Endothelial cell of umbilical vein (primary cell): ENCODE results near the gene WNT8B. TPM values are rescaled to one million over a fixed set of nuclear protein-coding genes. Genes with fewer than 3 reads are reported as not detected.

Experiments used
- BruUV-seq: library from RNA; stranded (reverse); fragments of 400-500 nt; replicated peaks from 2 replicates; lab custom pipeline; 2021; lab: Mats Ljungman, UMichigan
- CTCF ChIA-PET: fragments of 300-600, 350-600 bp; sonication (Branson Sonifier 250); formaldehyde crosslinking; loops from one replicate; lab custom pipeline; 2021; ENCODE audit warnings: antibody characterized with exemption, inconsistent platforms; lab: Charles Lee
- POLR2A ChIA-PET: fragments of 300-600, 350-600 bp; sonication (Branson Sonifier 250); formaldehyde crosslinking; loops from one replicate; lab custom pipeline; 2021; ENCODE audit warnings: antibody characterized with exemption, inconsistent platforms; lab: Charles Lee
- DNase-seq: peaks from one replicate; pipeline ENCODE4 v3.0.0-alpha.2; 2011; ENCODE audit warnings: low read depth, low spot score
- FAIRE-seq: peaks from 2 replicates; lab custom pipeline; 2011; peaks lifted over from hg19 to GRCh38; lab: Jason Lieb, UNC
- H2AFZ ChIP-seq: 2 replicates; pipeline ENCODE4 v1.6.0; 2012; ENCODE audit warnings: low read depth, low read length, control low read depth, inconsistent platforms
- H3K27ac ChIP-seq: 2 replicates; pipeline ENCODE4 v1.5.1; 2011; ENCODE audit warnings: low read depth, mild to moderate bottlenecking, control low read depth, low read length, moderate library complexity; ENCODE audit not compliant: insufficient read depth
- H3K27me3 ChIP-seq, 2 experiments: 2 replicates each; pipeline versions ENCODE4 v1.6.0 to v1.6.1; 2011; ENCODE audit warnings: low read length in 2 of 2, mixed read lengths in 1 of 2; ENCODE audit not compliant: control insufficient read depth in 2 of 2, insufficient read depth in 2 of 2
- H3K36me3 ChIP-seq, 2 experiments: 2 replicates in 1 of 2; 3 replicates in 1 of 2; pipeline ENCODE4 v1.5.1; 2011; ENCODE audit warnings: low read length in 2 of 2, mild to moderate bottlenecking in 1 of 2, moderate library complexity in 1 of 2; ENCODE audit not compliant: control insufficient read depth in 2 of 2, insufficient read depth in 2 of 2; ENCODE audit errors: extremely low read depth in 1 of 2
- H3K4me1 ChIP-seq: 3 replicates; pipeline ENCODE4 v1.5.1; 2011; ENCODE audit warnings: mild to moderate bottlenecking, low read length; ENCODE audit not compliant: control insufficient read depth, insufficient read depth; ENCODE audit errors: extremely low read depth
- H3K4me2 ChIP-seq: 2 replicates; pipeline ENCODE4 v1.6.1; 2011; ENCODE audit warnings: low read length, control low read depth, mixed read lengths; ENCODE audit not compliant: insufficient read depth
- H3K4me3 ChIP-seq, 3 experiments: fragments of 200-600 bp in 1 of 3; sonication (generic), shearing (Covaris generic) in 1 of 3; replicated peaks in 1 of 3; 2 replicates each; pipeline ENCODE4 v1.5.1; 2011 to 2016; ENCODE audit warnings: control low read depth in 3 of 3, low read length in 3 of 3, mild to moderate bottlenecking in 2 of 3, inconsistent platforms in 1 of 3, low read depth in 1 of 3, moderate library complexity in 1 of 3; ENCODE audit not compliant: insufficient read depth in 1 of 3
- H3K79me2 ChIP-seq: 2 replicates; pipeline ENCODE4 v1.6.0; 2012; ENCODE audit warnings: low read length, inconsistent platforms; ENCODE audit not compliant: control insufficient read depth, insufficient read depth
- H3K9ac ChIP-seq: replicated peaks from 2 replicates; pipeline ENCODE3; 2011; ENCODE audit warnings: low read length, control low read depth; ENCODE audit not compliant: insufficient read depth; ENCODE audit errors: extremely low read depth
- H3K9me1 ChIP-seq: replicated peaks from 3 replicates; pipeline ENCODE4 v1.6.0; 2011; ENCODE audit warnings: mild to moderate bottlenecking, low read length; ENCODE audit not compliant: control insufficient read depth, insufficient read depth; ENCODE audit errors: extremely low read depth
- H3K9me3 ChIP-seq: replicated peaks from 2 replicates; pipeline ENCODE4 v1.5.1; 2012; ENCODE audit warnings: low read length, inconsistent platforms; ENCODE audit not compliant: control insufficient read depth, insufficient read depth
- H4K20me1 ChIP-seq: replicated peaks from 2 replicates; pipeline ENCODE3; 2011; ENCODE audit warnings: mild to moderate bottlenecking, low read length; ENCODE audit not compliant: control insufficient read depth, insufficient read depth; ENCODE audit errors: extremely low read depth
- EZH2 ChIP-seq: IDR thresholded peaks from 2 replicates; pipeline ENCODE4 v1.6.1; 2012; ENCODE audit warnings: borderline replicate concordance, low read depth, mild to moderate bottlenecking, moderate library complexity, low read length, inconsistent platforms; ENCODE audit not compliant: severe bottlenecking
- FOS ChIP-seq: IDR thresholded peaks from 2 replicates; pipeline ENCODE4 v1.6.1; 2011; ENCODE audit warnings: mild to moderate bottlenecking, low read length, moderate library complexity, borderline replicate concordance; ENCODE audit not compliant: insufficient read depth
- GATA2 ChIP-seq: IDR thresholded peaks from 2 replicates; pipeline ENCODE4 v1.7.0; 2011; ENCODE audit warnings: low read depth, mild to moderate bottlenecking, moderate library complexity, mixed read lengths, low read length; ENCODE audit not compliant: insufficient read length, insufficient read depth
- JUN ChIP-seq: IDR thresholded peaks from 2 replicates; pipeline ENCODE4 v1.6.1; 2011; ENCODE audit warnings: borderline replicate concordance, low read depth; ENCODE audit not compliant: insufficient read length, insufficient read depth
- MYC ChIP-seq: IDR thresholded peaks from one replicate; pipeline ENCODE4 v1.6.1; 2011; ENCODE audit warnings: mild to moderate bottlenecking, low read depth, low read length
- POLR2A ChIP-seq: IDR thresholded peaks from 2 replicates; pipeline ENCODE4 v1.6.1; 2012; ENCODE audit warnings: low read depth, mild to moderate bottlenecking, control low read depth, low read length
- POLR2AphosphoS5 ChIP-seq: IDR thresholded peaks from 2 replicates; pipeline ENCODE4 v1.6.1; 2012; ENCODE audit warnings: low read depth, mild to moderate bottlenecking, control low read depth, low read length, moderate library complexity; ENCODE audit not compliant: insufficient read depth
- dilution Hi-C: fragments of 300-500 bp; cut with MboI; formaldehyde crosslinking; loops from one replicate; pipeline ENCODE4 v1.15.0; 2019; ENCODE audit warnings: low sequenced_read_pairs; ENCODE audit not compliant: extremely low pct_ligation_motif_present
- intact Hi-C: fragments of 100-400 bp; cut with micrococcal nuclease; formaldehyde crosslinking; loops from one replicate; pipeline ENCODE4 v1.10.0; 2022
- polyA plus RNA-seq, 4 experiments: library from polyadenylated mRNA; depleted of rRNA in 3 of 4; stranded (reverse) in 3 of 4; unstranded in 1 of 4; fragments of >200 nt; gene quantifications; 2 replicates each; pipeline versions ENCODE4 v1.2.1 to v1.2.3, GENCODE V29; 2011 to 2012; ENCODE audit warnings: missing spikeins in 1 of 4
- total RNA-seq: library from RNA; stranded (reverse); gene quantifications from 2 replicates; pipeline ENCODE4 v1.2.3, GENCODE V29; 2021
- TF ChIP-seq, protein P1 (sequence below), 2 donors: IDR thresholded peaks; 1 replicate in 1 of 2; 2 replicates in 1 of 2; pipeline ENCODE4 v1.5.1; 2011; ENCODE audit warnings: low read length in 2 of 2, mild to moderate bottlenecking in 2 of 2, moderate library complexity in 2 of 2, control low read depth in 1 of 2, inconsistent platforms in 1 of 2, low read depth in 1 of 2; ENCODE audit not compliant: insufficient read depth in 1 of 2; ENCODE audit errors: extremely low read depth in 1 of 2

The WNT8B gene
- total and polyA plus RNA-seq, 2 donors (not counting 3 experiments of a cell fraction or from before 2014, with no cell fraction given), result not detected

DNA sequence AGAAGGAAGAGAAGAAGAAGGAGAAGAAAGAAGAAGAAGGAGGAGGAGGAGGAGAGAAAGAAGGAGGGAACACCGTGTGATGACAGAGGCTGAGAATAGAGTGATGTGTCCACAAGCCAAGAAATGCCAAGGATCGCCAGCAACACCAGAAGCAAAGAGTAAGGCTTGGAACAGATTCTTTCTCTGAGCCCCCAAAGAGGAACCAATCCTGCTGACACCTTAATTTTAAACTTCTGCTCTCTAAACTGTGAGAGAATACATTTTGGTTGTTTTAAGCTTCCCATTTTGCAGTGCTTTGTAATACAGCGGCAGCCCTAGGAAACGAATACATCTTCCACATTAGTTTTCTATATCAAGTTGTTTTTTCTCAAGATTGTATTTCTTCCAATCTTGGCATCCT lies 13.9 kb upstream of the WNT8B start:
- H2AFZ ChIP-seq, result no peak overlapping the region
- no peak overlapping the region for H3K27ac ChIP-seq
- DNase-seq (no peak), FAIRE-seq (no peak)
- no peak overlapping the region for H3K4me3 ChIP-seq
- no peaks in the 10 kb centered on the region for H3K36me3 ChIP-seq
- no peaks in the 10 kb centered on the region for H3K9me1 ChIP-seq
- no peaks in the 10 kb centered on the region for H3K4me1 ChIP-seq
- BruUV-seq, result no TSS peak
- dilution Hi-C loops (no loop called here), intact Hi-C loops (no loop called here)
- ChIA-PET CTCF (interaction anchor here (1.1 to 1.3 kb wide), 2 partner anchors 10 to 70 kb away, joined by 3 read pairs; no protein-coding TSS in a partner anchor), POLR2A (no interaction called here)
- no peaks in the 10 kb centered on the region for H3K79me2 ChIP-seq
- no peaks in the 10 kb centered on the region for H4K20me1 ChIP-seq
- peaks cover 0 to 10% of the 10 kb centered on the region in 2 experiments for H3K27me3 ChIP-seq
- TF ChIP-seq FOS, result no peak
- TF ChIP-seq EZH2, result no peak
- no peak for TF ChIP-seq POLR2AphosphoS5
- no peak for TF ChIP-seq POLR2A
- TF ChIP-seq GATA2, result no peak
- no peak for TF ChIP-seq MYC
- TF ChIP-seq JUN, result no peak
- TF ChIP-seq, protein P1, sequence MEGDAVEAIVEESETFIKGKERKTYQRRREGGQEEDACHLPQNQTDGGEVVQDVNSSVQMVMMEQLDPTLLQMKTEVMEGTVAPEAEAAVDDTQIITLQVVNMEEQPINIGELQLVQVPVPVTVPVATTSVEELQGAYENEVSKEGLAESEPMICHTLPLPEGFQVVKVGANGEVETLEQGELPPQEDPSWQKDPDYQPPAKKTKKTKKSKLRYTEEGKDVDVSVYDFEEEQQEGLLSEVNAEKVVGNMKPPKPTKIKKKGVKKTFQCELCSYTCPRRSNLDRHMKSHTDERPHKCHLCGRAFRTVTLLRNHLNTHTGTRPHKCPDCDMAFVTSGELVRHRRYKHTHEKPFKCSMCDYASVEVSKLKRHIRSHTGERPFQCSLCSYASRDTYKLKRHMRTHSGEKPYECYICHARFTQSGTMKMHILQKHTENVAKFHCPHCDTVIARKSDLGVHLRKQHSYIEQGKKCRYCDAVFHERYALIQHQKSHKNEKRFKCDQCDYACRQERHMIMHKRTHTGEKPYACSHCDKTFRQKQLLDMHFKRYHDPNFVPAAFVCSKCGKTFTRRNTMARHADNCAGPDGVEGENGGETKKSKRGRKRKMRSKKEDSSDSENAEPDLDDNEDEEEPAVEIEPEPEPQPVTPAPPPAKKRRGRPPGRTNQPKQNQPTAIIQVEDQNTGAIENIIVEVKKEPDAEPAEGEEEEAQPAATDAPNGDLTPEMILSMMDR (IDR thresholded peaks at IDR 0.05; ENCODE audit: extremely low read depth in 1 of 2, insufficient read depth in 1 of 2, low read depth in 1 of 2, low read length in 2 of 2), result no peak
- H3K9ac ChIP-seq, result no peak overlapping the region
- no peak overlapping the region for H3K4me2 ChIP-seq
- no peaks in the 10 kb centered on the region for H3K9me3 ChIP-seq
